HepG2 (cell line): ENCODE data around the gene TOGARAM1. TPM values are rescaled to one million over a fixed set of nuclear protein-coding genes. Genes with fewer than 3 reads are reported as not detected.

Source experiments
- ATF1 ChIP-seq: IDR thresholded peaks from 2 replicates; pipeline ENCODE4 v1.6.1; 2016; ENCODE audit warnings: mild to moderate bottlenecking, control low read depth
- DZIP1 ChIP-seq: sonication (generic); formaldehyde crosslinking; IDR thresholded peaks from 2 replicates; pipeline ENCODE4 v1.5.0; 2020; ENCODE audit warnings: mild to moderate bottlenecking, missing genetic modification reagents
- HMGA1 ChIP-seq: sonication (generic); formaldehyde crosslinking; conservative IDR thresholded peaks from 2 replicates; pipeline ENCODE4 v1.4.0; 2020; ENCODE audit warnings: missing genetic modification reagents
- HOXA5 ChIP-seq: sonication (generic); formaldehyde crosslinking; IDR thresholded peaks from 2 replicates; pipeline ENCODE4 v1.4.0; 2020; ENCODE audit warnings: missing genetic modification reagents
- JARID2 ChIP-seq: sonication (generic); formaldehyde crosslinking; IDR thresholded peaks from 2 replicates; pipeline ENCODE4 v1.8.1; 2023; ENCODE audit warnings: missing genetic modification reagents, inconsistent platforms; ENCODE audit not compliant: insufficient replicate concordance
- SNRNP70 ChIP-seq: fragments of 200-400 bp; formaldehyde crosslinking; IDR thresholded peaks from 2 replicates; pipeline ENCODE4 v1.6.1; 2017; ENCODE audit warnings: mild to moderate bottlenecking, low read depth, low read length, moderate library complexity
- TGIF2 ChIP-seq: IDR thresholded peaks from 2 replicates; pipeline ENCODE4 v1.6.1; 2016; ENCODE audit warnings: control low read depth, missing compliant biosample characterization
- ZNF17 ChIP-seq: sonication (generic); formaldehyde crosslinking; IDR thresholded peaks from 2 replicates; pipeline ENCODE4 v1.5.0; 2020; ENCODE audit warnings: mild to moderate bottlenecking, missing genetic modification reagents
- ZNF180 ChIP-seq: sonication (generic); formaldehyde crosslinking; IDR thresholded peaks from 2 replicates; pipeline ENCODE4 v1.4.0; 2020; ENCODE audit warnings: low read depth, missing genetic modification reagents, borderline replicate concordance
- ZNF33A ChIP-seq: sonication (generic); formaldehyde crosslinking; IDR thresholded peaks from 2 replicates; pipeline ENCODE4 v1.5.1; 2020; ENCODE audit warnings: missing genetic modification reagents, mild to moderate bottlenecking, moderate library complexity, borderline replicate concordance
- ZNF543 ChIP-seq: sonication (generic); formaldehyde crosslinking; IDR thresholded peaks from 2 replicates; pipeline ENCODE4 v1.4.0; 2020; ENCODE audit warnings: mild to moderate bottlenecking, missing genetic modification reagents
- ZNF572 ChIP-seq: sonication (generic); formaldehyde crosslinking; IDR thresholded peaks from 2 replicates; pipeline ENCODE4 v1.5.1; 2020; ENCODE audit warnings: mild to moderate bottlenecking, missing genetic modification reagents
- ZNF841 ChIP-seq: sonication (generic); formaldehyde crosslinking; IDR thresholded peaks from 2 replicates; pipeline ENCODE4 v1.8.1; 2023; ENCODE audit warnings: missing genetic modification reagents, borderline replicate concordance
- polyA plus RNA-seq, 8 experiments: library from polyadenylated mRNA; depleted of rRNA in 3 of 8; stranded (reverse) in 7 of 8; unstranded in 1 of 8; fragments of >200 nt; fragmentation: Illumina TruSeq in 4 of 8; extraction: Trizol in 4 of 8; gene quantifications; 2 replicates each; pipeline versions ENCODE4 v1.2.1 to v1.2.3, GENCODE V29; 2011 to 2016; ENCODE audit warnings: low read depth in 4 of 8, missing spikeins in 1 of 8, mixed read lengths in 1 of 8; ENCODE audit not compliant: insufficient read depth in 1 of 8
- total RNA-seq, 5 experiments: library from RNA; depleted of rRNA; stranded (reverse); fragments of >200 nt; fragmentation: Illumina TruSeq; extraction: Trizol; gene quantifications; 2 replicates each; pipeline ENCODE4 v1.2.3, GENCODE V29; 2016; ENCODE audit warnings: low read depth in 1 of 5
- TF ChIP-seq, protein P1 (sequence below): sonication (generic); formaldehyde crosslinking; conservative IDR thresholded peaks from 2 replicates; pipeline ENCODE4 v1.4.0; 2020; ENCODE audit warnings: mild to moderate bottlenecking, missing genetic modification reagents, moderate library complexity
- TF ChIP-seq, protein P2 (sequence below): sonication (generic); formaldehyde crosslinking; IDR thresholded peaks from 2 replicates; pipeline ENCODE4 v1.5.0; 2020; ENCODE audit warnings: missing genetic modification reagents
- TF ChIP-seq, protein P3 (sequence below), 2 experiments: sonication (generic) in 1 of 2; formaldehyde crosslinking in 1 of 2; IDR thresholded peaks; 2 replicates each; pipeline versions ENCODE4 v1.5.1 to v1.6.1; 2011 to 2020; ENCODE audit warnings: borderline replicate concordance in 1 of 2, low read depth in 1 of 2, low read length in 1 of 2, mild to moderate bottlenecking in 1 of 2, missing genetic modification reagents in 1 of 2, moderate library complexity in 1 of 2
- TF ChIP-seq, protein P4 (sequence below): sonication (generic); formaldehyde crosslinking; IDR thresholded peaks from 2 replicates; pipeline ENCODE4 v1.8.0; 2022; ENCODE audit warnings: mild to moderate bottlenecking, missing genetic modification reagents, moderate library complexity

Gene TOGARAM1
- total and polyA plus RNA-seq, 2 of the 13 experiments (the other 11 are each of a cell fraction or from before 2014, with no cell fraction given) = 5.6 to 9.8 TPM

- TF ChIP-seq, protein P1, sequence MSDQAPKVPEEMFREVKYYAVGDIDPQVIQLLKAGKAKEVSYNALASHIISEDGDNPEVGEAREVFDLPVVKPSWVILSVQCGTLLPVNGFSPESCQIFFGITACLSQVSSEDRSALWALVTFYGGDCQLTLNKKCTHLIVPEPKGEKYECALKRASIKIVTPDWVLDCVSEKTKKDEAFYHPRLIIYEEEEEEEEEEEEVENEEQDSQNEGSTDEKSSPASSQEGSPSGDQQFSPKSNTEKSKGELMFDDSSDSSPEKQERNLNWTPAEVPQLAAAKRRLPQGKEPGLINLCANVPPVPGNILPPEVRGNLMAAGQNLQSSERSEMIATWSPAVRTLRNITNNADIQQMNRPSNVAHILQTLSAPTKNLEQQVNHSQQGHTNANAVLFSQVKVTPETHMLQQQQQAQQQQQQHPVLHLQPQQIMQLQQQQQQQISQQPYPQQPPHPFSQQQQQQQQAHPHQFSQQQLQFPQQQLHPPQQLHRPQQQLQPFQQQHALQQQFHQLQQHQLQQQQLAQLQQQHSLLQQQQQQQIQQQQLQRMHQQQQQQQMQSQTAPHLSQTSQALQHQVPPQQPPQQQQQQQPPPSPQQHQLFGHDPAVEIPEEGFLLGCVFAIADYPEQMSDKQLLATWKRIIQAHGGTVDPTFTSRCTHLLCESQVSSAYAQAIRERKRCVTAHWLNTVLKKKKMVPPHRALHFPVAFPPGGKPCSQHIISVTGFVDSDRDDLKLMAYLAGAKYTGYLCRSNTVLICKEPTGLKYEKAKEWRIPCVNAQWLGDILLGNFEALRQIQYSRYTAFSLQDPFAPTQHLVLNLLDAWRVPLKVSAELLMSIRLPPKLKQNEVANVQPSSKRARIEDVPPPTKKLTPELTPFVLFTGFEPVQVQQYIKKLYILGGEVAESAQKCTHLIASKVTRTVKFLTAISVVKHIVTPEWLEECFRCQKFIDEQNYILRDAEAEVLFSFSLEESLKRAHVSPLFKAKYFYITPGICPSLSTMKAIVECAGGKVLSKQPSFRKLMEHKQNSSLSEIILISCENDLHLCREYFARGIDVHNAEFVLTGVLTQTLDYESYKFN = 0 out of 2 replicates have a peak, but pooled peaks have one; percentile 58
- TF ChIP-seq ZNF180 (CRISPR knock-in tag) (no peak; the same call in 1 of the 2 replicates), HMGA1 (CRISPR knock-in tag) (no peak), DZIP1 (CRISPR knock-in tag) (no peak), JARID2 (no peak), HOXA5 (CRISPR knock-in tag) (0 out of 2 replicates have a peak, but pooled peaks have one; percentile 7), ZNF17 (CRISPR knock-in tag) (no peak), ZNF572 (CRISPR knock-in tag) (no peak), ZNF543 (CRISPR knock-in tag) (no peak), TGIF2 (CRISPR knock-in tag) (0 out of 2 replicates have a peak, but pooled peaks have one; percentile 84), ATF1 (CRISPR knock-in tag) (peak; percentile 88), ZNF33A (no peak), SNRNP70 (no peak), ZNF841 (CRISPR knock-in tag) (no peak)
- TF ChIP-seq, protein P2, sequence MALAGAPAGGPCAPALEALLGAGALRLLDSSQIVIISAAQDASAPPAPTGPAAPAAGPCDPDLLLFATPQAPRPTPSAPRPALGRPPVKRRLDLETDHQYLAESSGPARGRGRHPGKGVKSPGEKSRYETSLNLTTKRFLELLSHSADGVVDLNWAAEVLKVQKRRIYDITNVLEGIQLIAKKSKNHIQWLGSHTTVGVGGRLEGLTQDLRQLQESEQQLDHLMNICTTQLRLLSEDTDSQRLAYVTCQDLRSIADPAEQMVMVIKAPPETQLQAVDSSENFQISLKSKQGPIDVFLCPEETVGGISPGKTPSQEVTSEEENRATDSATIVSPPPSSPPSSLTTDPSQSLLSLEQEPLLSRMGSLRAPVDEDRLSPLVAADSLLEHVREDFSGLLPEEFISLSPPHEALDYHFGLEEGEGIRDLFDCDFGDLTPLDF (CRISPR knock-in tag) = peak; percentile 15; the same call in 1 of the 2 replicates
- TF ChIP-seq, protein P3, sequence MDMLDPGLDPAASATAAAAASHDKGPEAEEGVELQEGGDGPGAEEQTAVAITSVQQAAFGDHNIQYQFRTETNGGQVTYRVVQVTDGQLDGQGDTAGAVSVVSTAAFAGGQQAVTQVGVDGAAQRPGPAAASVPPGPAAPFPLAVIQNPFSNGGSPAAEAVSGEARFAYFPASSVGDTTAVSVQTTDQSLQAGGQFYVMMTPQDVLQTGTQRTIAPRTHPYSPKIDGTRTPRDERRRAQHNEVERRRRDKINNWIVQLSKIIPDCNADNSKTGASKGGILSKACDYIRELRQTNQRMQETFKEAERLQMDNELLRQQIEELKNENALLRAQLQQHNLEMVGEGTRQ (IDR thresholded peaks at IDR 0.05; ENCODE audit: low read depth, low read length) = peak; percentile 98
- TF ChIP-seq, protein P3 (CRISPR knock-in tag; IDR thresholded peaks at IDR 0.05; ENCODE audit: borderline replicate concordance) = peak; percentile 98; the same call in 1 of the 2 replicates
- TF ChIP-seq, protein P4, sequence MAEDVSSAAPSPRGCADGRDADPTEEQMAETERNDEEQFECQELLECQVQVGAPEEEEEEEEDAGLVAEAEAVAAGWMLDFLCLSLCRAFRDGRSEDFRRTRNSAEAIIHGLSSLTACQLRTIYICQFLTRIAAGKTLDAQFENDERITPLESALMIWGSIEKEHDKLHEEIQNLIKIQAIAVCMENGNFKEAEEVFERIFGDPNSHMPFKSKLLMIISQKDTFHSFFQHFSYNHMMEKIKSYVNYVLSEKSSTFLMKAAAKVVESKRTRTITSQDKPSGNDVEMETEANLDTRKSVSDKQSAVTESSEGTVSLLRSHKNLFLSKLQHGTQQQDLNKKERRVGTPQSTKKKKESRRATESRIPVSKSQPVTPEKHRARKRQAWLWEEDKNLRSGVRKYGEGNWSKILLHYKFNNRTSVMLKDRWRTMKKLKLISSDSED (CRISPR knock-in tag) = no peak
Measured at GRCh38 chr14:44961554-44962333, at the start of gene TOGARAM1, which contains the start of gene KLHL28 (continued).
